ENCODE measurements around the gene SUDS3.

SUDS3 gene

DNA sequence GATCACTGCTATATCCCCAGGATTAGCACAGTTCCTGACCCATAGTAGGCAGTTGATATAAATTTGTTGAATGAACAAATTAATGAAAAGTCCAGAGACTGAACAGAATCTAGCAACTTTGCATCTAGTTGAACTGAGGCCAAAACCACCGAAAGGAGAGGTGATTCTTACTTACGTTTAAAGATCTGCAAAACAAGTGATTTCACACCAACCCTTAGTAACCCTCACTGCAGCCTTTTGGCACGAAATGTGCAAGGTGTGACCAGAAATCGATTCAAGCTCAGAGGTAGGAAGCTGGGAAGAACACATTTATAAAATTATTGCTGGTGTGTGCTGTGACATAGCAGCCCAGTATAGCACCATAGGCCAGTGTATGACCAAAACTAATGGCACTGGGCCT lies 70.8 kb downstream of the SUDS3 start:
- DNase-seq (ENCODE audit: low read depth) = no peak

DNA sequence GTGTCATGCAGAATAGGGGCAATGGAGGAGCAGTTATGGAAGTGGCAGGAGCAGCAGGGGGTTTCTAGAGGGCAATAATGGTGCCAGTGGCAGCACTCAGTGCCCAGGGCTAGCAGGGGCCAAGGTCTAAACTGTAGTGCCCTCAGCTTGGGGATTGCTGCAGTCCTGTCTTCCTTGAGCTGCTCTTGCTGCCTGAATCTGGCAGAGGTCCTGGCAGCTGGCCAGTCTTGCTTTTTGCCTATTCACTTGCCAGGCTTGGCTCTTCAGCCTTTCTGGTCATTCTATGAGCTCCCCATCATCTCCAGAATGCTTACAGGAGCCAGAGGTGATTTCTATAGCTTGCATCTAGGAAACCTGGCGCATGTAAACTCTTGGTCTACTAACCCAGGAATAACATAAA lies 72.0 kb downstream of the SUDS3 start:
- no peak for DNase-seq (ENCODE audit: low read depth)

DNA sequence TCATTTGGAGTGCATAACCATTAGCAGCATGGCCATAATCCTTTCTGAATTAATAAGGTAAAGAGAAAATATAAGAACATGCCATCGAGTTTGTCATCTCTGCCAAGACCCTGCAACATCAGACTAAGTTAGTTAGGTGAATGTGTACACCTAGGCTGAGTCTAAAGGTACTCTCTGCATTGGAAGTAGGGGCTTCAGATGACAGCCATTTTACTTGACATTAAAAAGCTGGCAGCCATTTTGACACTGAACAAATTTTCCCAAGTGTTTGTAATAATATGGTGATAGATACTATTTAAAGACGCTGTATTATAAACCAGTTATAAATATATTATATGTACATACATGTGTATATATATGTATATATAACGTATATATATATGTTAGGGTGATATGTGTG lies 79.0 kb downstream of the SUDS3 start:
- DNase-seq (ENCODE audit: low read depth) = no peak

DNA sequence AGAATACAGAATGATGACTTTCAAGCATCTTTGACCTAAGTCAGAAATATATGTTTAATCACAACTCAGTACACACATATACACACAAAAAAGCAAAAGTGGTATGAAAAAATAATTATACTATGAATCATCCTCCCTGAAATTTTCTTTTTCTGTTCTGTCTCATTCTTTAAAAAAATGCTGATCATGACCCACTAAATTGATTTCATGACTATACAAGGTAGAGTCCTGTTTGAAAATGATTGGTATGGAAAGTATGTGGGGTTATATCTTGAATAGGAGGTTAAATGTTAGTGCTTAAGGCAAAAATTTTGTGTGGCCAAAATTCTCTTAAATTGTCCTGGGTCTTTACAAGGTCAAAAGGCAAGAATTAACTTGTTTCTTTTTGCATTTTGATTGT lies 80.4 kb downstream of the SUDS3 start:
- DNase-seq (ENCODE audit: low read depth) = no peak

DNA sequence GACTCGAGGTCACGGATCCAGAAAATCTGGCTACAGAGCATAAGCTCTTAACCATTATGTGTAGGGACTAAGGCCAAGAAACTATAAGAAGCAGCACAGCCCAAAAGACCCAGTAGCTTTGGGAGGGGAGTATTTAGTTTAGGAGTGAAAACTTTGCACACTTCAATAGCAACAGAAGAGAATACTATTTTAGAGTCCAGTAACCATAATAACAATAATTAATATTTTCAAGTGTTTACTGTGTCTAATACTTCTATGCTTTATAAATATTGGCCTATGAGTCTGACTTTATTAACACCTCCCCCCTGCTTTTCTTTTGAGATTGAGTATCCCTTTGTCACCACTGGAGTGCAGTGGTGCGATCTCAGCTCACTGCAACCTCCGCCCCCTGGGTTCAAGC lies 82.8 kb downstream of the SUDS3 start:
- DNase-seq (ENCODE audit: low read depth) = no peak

DNA sequence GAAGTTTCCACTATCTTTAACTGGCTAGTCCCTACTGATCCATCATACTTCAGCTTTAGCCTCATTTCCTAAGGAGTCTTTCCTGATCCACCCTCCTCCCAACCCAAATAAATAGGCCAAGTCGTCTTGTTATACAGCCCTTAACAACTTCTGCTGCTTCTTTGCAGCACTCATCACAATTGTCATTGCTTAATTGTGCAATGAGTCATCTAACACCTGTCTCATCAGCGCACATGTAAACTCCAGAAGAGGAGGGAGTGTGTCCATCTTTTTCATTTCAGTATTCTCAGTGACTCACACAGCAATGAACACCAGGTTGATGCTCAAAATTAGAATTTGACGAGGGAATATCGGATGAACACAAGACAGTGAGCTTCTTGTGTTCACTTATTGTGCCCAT lies 87.3 kb downstream of the SUDS3 start:
- no peak for DNase-seq (ENCODE audit: low read depth)

DNA sequence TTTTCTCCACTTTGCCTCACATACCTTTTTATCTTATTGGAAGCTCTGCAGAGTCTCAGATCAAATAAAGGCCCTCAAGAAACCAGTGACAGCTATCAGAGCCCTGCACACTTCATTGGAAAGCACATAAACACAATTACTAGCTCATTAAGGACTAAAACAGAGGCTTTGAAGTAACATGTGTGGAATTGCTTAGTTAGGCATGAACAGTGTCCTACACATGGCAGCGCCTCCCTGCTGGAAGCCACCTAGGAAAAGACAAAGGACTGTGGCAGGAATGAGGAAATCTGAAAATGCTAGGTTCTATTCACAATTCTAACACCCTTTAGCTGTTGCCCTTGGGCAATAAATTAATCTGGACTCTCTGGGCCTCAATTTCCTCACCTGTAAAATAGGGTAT lies 89.4 kb downstream of the SUDS3 start:
- no peak for DNase-seq (ENCODE audit: low read depth)
